NK-92 treated with Interleukin-12 subunit alpha and Interleukin-12 subunit beta, amount 100 ng/mL, for 24 hours (cell line): ENCODE results near the gene ATG2A.

Source experiments
- DNase-seq: peaks from one replicate; lab custom pipeline; 2025; lab: John Stamatoyannopoulos, UW

ATG2A gene

DNA sequence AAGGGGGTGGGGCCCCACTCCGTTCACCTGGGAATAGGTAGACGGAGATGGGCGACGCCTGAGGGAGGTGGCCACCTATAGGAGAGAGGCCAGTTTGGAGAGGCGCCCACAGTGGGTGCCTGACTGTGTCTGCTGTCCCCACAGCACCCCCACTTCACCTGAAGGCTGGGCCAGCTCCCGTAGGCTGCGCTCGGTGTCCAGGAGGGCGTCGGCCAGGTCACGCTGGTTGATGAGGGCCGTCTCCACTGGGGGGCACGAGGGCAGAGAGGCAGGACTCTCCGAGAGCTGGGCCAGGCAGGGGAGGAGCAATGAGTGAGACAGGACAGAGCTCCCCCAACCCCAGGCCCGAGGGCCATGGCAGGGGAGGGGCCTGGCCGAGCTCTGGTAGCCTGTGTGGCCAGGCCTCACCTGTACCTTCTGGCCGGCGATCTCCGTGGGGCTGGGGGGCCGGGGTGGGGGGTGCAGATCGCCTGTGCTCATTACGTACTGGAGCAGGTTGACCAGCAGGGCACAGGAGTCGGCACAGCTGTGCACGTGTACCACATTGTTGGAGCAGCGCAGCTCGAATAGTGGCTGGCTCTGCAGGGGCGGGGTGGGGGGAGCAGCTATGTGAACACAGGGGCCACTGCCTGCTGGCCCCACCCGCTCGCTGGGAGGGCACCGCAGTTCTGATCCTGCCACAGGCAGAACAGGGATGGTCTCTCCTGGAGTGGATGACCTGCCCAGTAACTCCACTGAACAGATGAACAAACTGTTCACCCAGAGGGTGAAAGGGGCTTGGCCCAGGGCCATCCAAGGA, 14.7 kb downstream of the ATG2A start:
- DNase-seq, result no peak

DNA sequence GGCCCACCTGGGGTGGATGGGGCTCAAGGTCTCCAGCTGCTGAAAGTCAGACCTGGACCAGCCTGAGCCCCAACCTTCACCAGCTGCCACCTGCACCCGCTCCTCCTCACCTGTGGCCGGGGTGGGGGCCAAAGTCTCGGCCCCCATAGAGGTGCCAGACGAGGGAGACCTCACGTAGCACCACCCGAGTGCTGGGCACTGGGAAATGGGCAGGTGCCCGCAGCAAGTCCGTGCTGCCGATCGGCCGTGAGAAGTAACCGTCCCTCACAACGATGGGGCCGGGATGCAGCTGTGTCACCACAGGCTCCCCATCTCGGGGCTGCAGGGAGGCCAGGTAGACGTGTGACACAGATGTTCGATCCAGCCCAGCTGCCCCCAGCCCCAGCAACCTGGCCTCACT, 16.2 kb downstream of the ATG2A start:
- no peak for DNase-seq

DNA sequence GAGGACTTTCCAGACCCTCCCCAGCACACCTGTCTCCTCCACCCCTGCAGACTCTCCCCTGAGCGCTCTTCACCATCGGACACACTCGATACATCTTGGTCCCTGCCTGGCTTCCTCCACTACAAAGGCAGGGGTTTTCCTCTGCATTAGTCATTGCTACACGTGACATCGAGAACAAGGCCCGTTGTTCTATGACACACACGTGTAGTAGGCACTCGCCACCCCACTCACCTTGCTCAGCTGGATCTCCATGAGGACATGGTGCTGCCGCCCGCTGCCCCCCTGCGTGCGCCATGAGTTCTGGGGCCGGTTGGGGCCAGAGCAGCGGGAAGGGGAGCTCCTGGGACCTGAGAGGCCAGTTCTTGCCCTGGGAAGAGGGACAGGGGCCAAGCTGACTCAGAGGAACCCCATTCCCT, 16.7 kb downstream of the ATG2A start:
- DNase-seq, result no peak

DNA sequence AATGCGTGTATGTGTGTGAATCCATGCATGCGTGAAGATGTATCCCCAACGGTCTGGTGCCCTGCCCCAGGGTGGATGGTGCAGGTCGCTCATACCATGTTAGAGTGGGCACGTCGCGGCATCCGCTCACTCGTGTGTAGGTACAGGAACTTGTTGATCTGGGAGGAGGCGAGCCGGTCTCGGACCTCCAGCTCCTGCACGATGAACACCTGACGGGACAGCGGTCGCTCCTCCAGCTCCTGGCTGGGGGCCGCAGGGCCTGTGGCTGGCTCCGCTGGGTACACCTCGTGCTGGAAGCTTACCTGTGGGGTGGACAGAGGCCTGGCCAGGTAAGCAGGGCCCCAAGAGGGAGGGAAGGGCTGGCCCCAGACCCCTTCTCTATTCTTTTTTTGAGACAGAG, 18.5 kb downstream of the ATG2A start:
- DNase-seq, result no peak

DNA sequence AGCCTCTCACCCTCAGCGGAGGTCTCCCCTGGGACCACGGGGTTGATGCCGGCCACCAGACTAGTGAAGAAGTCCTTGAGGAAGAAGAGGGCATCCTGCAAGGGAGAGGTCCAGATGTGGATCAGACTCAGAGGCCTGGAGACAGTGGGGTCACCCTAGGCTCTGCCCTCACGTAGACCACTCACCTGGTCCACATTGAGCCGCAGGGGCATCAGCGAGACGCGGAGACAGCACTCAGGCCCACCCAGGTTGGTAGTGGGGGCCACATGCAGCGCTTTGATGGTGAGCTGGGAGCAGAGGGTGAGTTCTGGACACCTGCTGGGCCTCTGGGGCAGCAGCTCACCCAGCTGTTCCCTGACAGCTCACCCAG, 18.9 kb downstream of the ATG2A start:
- no peak for DNase-seq

DNA sequence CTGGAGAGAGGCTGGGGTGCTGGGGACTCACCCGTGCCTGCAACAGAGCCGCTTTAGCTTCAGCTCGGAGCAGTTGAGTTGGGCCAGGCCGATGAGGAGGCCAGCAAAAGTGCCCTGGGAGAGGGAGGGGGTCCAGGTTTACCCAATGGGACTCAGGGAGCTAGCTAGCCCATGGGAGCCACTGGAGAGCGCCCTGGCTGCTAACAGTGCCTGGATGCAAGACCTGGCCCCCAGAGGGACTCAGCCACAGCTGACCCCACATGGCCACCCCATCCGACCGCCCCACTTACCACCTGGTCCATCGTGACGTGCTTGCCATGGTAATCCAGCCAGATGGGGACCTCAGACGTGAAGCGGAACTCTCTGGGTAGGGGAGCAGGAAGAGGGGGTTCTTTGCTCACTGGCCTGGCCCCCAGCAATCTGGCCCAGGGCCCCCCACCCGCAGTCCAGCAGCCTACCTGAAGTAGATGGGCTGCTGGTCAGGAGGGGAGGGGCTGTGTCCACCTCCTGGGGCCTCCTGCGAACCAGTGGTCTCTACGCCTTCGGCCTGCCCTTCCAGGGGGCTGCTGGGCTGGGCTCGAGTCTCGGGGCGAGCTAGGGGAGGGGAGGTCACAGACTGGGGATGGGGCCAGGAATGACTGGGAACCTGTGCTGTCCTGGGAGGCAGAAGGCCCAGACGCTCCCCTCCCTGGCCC, 19.5 kb downstream of the ATG2A start:
- DNase-seq, result no peak

DNA sequence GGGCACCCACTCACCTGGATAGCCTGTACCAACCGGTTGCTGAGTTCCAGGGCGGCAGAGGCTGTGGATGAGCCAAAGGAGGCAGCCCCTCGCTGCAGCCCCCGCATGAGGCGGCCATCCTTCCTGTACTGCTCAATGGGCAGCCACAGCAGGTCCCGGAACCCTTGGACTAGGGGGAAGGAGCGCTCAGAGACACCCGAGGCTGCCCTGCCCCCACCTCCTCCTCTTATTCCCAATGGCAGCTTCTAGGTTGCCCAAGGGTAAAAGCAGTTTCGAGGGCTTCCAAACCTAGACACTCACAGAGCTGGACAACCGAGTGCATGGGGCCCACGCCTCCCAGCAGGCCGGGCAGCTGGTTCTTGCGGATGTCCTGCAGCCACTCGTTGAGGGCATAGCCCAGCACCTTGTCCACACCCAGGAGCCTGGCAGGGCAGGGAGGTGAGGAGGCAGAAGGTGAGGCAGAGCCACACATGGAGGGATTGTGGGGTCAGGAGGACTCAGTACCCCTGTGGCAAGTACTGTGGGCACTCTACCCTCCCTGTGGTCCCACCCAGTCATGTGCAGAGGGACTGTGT, 20.5 kb downstream of the ATG2A start:
- no peak for DNase-seq

DNA sequence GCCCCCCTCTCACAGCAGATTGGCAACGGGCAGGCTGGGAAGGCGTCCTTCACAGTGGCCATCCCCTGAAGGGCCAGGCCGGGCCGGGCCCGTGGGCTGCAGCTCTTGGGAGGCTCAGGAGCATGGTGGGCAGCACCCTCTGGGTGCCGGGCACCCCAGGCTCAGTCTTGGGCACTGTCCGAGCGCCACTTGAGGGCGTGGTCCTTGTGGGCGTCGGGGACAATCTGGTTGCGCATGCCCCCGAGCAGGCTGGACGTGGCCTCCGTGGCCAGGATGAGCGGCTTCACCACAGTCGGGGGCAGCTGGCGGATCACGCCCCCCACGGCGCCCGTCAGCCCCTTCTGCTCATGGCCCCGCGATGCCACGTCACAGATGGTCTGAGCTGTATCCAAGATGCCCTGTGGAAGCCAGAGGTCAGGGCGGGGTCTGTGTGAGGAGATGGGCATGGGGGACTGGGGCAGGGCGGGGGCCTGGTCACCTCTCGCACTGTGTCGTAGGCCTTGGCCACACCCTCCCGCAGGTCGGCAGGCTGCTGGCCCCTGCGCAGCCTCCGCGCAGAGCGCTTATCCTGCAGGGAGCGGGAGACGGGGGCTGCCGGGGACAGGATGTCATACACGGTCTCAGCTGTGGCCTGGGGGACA, 22.1 kb downstream of the ATG2A start:
- no peak for DNase-seq

DNA sequence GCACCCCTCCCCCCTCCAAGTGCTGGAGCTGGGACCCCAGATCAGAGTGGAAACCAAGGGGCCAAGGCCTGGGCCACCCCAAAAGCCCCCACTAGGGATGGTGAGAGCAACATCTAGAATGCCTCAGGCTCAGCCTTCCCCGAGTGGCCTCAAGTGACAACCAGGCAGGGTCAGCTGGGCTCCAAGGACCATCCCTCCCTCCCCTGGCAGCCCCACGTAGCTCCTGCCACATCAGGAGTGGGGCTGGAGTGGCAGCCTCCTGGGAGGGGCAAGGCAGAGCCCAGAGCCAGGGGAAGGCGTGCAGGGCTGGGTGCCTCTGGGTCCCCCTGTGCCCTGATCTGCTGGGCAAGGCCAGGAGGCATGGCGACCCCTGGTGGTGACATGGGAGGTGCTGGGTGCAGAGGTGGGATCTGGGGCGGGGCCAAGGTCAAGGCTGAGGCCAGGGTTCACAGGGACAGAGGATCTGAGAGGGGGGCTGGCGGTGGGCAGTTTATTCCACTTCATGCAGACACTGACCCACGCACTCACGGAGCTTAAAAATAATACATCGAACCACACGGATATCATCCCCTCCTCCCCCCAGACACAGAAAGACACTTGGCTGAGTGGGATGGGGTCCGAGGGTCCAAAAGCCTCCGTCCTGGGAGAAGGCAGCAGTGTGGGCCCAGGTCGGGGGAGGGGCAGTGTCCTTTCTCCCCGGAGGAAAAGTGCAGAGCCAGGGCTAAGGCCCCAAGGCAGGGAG, 22.8 kb downstream of the ATG2A start:
- DNase-seq, result peak; percentile 74

DNA sequence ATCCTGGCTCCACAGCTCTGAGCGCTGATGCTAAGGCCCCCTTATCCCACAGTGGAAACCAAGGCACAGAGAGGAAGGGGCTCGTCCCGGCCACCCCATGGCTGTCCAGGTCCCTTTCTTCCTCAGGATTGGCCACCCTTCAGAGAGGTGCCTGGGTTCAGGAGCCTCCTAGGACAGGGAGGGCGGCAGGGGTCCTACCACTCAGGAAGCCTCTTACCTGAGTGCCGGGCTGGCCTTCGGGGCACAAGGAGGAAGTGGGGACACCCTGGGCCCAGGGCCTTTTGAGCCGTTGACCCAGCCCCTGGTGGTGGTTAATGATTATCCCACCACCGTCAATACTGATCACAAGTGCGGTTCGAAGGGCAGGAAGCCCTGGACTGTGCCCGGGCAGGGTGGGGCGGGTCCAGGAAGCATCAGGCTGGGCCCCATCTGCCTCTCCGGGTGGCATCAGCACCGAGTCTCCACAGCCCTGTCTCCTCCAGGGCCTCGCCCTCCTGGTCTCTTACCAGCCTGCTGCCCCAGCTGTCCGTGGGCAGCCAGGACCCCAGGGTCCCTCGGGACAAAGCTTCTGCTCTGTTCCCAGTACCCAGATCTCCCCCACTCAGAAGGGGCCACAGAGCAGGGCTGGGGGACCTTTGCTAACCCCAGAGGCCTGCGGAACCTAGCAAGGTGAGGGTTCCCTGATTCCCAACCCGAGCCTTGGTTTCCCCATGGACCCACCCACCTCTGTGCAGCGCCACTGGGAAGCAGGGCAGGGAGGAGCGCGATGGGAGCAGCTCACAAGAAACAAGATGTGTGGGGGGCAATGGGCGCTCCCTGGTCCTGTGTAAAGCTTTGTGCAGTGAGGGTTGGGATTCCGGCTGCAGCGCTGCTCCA, 23.6 kb downstream of the ATG2A start:
- DNase-seq, result no peak

DNA sequence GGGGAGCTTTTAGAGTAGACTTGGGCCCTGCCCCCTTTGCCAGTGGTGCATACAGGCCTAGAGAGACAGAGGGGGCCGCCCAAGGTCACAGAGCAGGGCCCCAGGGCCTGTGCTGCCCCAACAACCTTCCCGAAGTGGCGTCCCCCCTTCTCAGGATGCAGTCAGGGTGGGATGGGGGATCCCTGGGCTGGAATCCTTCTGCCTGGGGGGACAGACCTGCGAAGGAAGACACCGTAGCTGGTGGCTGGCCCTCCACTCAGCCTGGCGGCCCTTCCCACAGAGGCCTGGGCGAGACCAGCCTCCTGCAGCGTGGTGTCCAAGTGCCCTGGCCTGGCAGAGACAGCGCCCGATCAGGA, 24.2 kb downstream of the ATG2A start:
- no peak for DNase-seq

DNA sequence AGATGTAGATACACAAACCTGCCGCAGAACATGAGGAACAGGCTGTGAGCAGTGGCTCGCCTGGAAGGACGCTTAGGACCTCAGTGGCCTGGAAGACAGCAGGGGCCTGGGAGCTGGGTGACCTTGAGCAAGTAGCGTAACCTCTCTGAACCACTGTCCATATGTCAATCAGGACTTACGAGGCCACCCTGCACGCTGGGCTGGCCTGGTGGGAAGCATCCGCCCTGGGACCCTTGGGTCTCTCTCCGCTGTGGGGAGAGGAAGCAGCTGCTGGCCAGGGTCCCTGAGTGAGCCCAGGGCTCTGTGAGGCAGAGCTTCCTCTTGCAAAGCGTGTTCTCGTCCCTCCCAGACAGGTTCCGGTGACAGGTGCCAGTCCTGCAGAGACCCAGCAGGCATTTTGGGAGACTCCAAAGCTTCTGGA, 24.6 kb downstream of the ATG2A start:
- no peak for DNase-seq

DNA sequence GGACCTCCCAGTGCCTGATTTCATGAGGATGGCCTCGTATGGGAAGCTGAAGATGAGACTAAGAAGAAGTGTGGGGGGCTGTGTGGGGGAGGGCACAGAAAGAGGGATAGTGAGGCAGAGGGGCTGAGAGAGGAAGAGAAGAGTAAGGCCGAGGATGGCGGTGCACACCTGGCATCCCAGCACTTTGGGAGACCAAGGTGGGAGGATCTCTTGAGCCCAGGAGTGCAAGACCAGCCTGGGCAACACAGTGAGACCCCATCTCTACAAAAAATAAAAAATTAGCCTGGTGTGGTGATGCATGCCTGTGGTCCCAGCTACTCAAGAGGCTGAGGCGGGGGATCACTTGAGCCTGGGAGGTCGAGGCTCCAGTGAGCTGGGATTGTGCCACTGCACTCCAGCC, 25.1 kb downstream of the ATG2A start:
- DNase-seq, result no peak

DNA sequence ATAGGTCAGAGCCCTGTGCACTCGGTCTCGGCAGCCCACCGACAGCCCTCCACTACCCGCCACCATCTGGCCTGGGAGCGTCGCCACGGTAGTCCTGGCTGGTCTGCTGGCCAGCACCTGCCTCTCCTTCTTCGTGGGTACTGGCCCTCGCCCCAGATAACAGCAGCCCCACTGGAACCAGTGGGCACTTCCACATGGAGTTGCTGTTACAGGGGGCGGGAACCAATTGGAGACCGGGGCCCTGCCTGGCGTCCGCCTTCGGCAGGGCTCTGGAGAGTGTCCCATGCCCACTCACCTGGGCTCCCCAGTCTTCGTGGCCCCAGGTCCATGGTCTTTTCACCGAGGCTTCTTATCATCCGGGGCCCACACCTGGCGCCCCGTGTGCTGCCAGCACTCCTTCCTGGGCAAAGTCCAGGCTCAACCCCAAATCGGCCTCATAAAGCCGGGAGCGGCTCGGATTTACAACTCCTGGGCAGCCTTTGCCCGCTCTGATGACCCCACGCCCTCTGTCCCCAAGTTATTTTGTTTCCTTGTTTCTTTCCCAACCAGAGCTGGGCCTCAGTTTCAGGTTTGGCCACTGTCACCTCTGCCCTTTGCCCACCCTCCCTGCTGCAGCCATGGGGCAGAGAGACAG, 25.7 kb downstream of the ATG2A start:
- DNase-seq, result no peak

DNA sequence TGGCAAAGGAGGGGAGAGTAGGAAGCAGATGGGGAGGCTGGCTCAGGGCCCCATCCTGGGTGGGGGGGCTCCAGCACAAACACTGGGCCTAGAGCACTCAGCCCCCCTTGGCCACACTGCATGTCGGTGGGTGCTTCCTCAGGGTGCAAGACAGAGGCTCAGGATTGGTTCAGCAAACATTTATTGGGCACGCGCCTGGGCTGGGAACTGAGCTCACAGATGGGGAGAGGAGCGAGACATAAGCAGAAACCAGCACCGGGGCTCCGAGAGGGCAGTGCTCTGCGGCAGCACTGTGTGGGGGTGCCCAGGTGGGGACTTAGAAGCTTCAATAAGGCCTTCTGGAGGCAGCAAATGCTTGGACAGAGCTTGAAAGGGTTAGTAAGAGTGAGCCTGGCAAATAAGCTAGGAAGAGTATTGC, 26.5 kb downstream of the ATG2A start:
- DNase-seq, result no peak

DNA sequence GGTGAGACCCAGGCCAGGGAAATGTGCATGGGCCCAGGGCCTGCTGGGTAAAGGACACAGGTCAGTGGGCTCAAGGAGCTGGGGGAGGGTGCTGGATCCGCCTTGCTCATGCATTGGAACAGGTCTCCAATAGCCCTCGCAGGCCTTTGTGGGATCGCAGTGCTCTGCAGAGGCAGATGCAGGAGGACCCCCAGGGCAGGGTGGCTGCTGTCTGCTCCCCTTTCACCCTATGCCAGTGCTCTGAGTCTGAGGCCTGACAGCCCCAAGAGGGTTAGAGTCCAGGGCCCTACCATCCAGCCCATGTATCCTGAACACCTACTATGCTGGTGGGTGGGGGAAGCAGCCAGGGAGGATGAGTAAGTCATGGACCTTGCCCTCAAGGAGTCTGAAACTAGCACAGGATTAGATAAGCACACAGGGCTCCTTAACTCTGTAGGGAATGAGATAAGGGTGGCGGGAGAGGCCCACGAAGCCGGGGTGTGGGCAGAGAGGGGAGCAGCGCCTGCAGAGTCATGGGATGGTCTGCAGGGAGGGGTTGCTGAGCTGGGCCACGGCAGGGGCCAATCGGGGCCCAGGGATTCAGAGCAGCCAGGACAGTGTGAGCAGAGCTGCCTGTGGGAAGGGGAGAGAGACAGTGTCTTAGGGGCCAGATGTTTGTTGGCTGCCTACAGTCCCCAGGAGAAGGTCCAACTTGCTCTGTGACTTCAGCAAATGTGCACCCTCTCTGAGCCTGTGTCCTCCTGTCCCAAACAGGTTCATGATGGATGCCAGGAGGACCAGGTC, 28.1 kb downstream of the ATG2A start:
- DNase-seq, result no peak

DNA sequence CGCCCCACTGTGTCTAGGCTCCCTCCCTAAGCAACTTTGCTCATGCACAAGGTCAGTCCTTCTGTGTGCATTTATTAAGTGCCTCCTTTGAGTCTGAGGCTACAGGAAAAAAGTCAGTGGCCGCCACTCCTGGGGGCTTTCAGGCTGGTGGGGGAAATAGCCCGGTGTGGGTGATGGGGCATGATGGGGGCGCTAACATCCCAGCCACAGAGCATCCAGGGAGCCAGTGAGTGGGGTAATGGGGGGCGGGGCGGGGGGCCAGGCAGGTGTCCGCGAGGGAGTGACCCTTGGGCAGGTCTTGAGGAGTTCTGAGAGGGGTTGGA, 28.6 kb downstream of the ATG2A start:
- no peak for DNase-seq

DNA sequence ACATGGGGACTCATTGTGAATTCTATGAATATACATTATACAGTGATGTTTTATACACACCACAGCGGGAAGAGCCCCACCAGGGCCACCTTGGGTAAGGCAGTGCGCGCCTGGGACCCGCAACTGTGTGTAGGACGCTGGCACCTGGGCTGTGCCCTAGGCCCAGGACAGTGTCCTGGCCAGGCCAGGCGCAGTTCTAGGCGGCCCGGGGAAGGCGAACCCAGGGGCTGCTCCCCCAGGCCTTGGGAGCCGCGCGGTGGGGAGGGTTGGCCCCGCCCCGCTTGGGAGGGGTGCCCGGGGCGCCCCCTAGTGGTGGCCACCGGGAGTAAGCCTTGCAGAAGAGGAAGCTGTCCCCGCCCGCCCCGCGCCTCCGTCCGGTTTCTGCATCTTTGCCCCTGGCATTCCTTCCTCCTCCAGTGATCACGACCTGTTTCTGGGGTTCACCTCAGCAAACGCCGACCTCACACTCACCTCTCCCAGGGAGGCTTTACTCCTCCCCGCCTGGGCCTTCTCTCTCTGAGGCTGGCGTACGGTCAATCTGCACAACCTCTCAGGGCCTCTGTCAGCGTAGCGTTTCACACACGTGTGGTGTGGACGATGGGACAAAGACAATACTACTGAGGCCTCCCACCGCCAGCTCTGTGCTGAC, 29.1 kb downstream of the ATG2A start:
- peak; percentile 66 for DNase-seq

DNA sequence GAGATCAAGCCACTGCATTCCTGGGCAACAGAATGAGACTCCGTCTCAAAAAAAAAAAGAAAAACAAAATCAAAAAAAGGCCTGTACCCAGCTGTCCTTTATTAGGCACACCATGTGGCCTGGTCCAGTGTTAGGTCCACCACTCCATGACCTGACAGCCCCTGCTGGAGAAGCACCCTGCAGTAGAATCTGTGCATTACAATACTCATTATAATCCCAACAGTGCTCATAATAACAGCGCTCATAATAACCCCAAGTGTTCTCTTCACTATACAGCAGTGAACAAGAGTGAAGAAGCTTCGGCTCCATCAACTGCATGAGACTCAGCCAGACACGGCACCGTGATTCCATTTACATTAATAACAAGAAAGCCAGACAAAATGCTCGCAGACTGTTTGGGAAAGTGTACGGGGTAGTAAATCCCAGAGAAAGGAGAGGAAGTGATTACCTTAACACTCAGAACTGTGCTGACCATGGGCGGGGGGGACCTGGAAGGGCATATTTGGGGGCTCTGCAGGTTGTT, 29.7 kb downstream of the ATG2A start:
- no peak for DNase-seq
